ENCODE results near the gene RBP3.

Gene RBP3

GRCh38 chr10:47362199-47362598, 14.0 kb downstream of the RBP3 start:
- Histone ChIP-seq H3K27ac (ENCODE audit: low read depth, low read length) (no peak overlapping the region), H4K20me1 (ENCODE audit: control insufficient read depth, insufficient read depth, low read depth, low read length) (no peaks in the 10 kb centered on the region), H3K27me3 (ENCODE audit: control insufficient read depth, low read length) (no peaks in the 10 kb centered on the region), H3K36me3 (ENCODE audit: control insufficient read depth, low read length) (no peaks in the 10 kb centered on the region), H3K4me2 (ENCODE audit: low read length) (no peak overlapping the region), H3K4me3 (ENCODE audit: low read length) (no peak overlapping the region), H3K4me1 (ENCODE audit: control insufficient read depth, low read length) (no peaks in the 10 kb centered on the region), H3K79me2 (ENCODE audit: control insufficient read depth, low read length) (no peaks in the 10 kb centered on the region), H3F3A (ENCODE audit: control insufficient read depth, insufficient read depth) (no peaks in the 10 kb centered on the region), H3K9me3 (ENCODE audit: control insufficient read depth, insufficient read depth, low read length) (no peaks in the 10 kb centered on the region), H3K9me2 (replicated peaks; ENCODE audit: control insufficient read depth, low read length) (no peaks in the 10 kb centered on the region)
- no peak for TF ChIP-seq EZH2phosphoT487 (IDR thresholded peaks at IDR 0.05; ENCODE audit: borderline replicate concordance, low read length)
- TF ChIP-seq, protein P1, sequence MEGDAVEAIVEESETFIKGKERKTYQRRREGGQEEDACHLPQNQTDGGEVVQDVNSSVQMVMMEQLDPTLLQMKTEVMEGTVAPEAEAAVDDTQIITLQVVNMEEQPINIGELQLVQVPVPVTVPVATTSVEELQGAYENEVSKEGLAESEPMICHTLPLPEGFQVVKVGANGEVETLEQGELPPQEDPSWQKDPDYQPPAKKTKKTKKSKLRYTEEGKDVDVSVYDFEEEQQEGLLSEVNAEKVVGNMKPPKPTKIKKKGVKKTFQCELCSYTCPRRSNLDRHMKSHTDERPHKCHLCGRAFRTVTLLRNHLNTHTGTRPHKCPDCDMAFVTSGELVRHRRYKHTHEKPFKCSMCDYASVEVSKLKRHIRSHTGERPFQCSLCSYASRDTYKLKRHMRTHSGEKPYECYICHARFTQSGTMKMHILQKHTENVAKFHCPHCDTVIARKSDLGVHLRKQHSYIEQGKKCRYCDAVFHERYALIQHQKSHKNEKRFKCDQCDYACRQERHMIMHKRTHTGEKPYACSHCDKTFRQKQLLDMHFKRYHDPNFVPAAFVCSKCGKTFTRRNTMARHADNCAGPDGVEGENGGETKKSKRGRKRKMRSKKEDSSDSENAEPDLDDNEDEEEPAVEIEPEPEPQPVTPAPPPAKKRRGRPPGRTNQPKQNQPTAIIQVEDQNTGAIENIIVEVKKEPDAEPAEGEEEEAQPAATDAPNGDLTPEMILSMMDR (IDR thresholded peaks at IDR 0.05; ENCODE audit: low read depth, low read length, poor library complexity, severe bottlenecking): no peak

GRCh38 chr10:47363781-47364180, 15.6 kb downstream of the RBP3 start:
- H3F3A ChIP-seq (ENCODE audit: control insufficient read depth, insufficient read depth): no peaks in the 10 kb centered on the region
- no peaks in the 10 kb centered on the region for H3K36me3 ChIP-seq (ENCODE audit: control insufficient read depth, low read length)
- no peaks in the 10 kb centered on the region for H3K27me3 ChIP-seq (ENCODE audit: control insufficient read depth, low read length)
- H4K20me1 ChIP-seq (ENCODE audit: control insufficient read depth, insufficient read depth, low read depth, low read length): no peaks in the 10 kb centered on the region
- no peak overlapping the region for H3K27ac ChIP-seq (ENCODE audit: low read depth, low read length)
- H3K4me1 ChIP-seq (ENCODE audit: control insufficient read depth, low read length): no peaks in the 10 kb centered on the region
- H3K79me2 ChIP-seq (ENCODE audit: control insufficient read depth, low read length): no peaks in the 10 kb centered on the region
- H3K4me2 ChIP-seq (ENCODE audit: low read length): no peak overlapping the region
- no peaks in the 10 kb centered on the region for H3K9me2 ChIP-seq (replicated peaks; ENCODE audit: control insufficient read depth, low read length)
- no peaks in the 10 kb centered on the region for H3K9me3 ChIP-seq (ENCODE audit: control insufficient read depth, insufficient read depth, low read length)
- H3K4me3 ChIP-seq (ENCODE audit: low read length): no peak overlapping the region
- no peak for TF ChIP-seq EZH2phosphoT487 (IDR thresholded peaks at IDR 0.05; ENCODE audit: borderline replicate concordance, low read length)
- TF ChIP-seq, protein P1 (IDR thresholded peaks at IDR 0.05; ENCODE audit: low read depth, low read length, poor library complexity, severe bottlenecking): no peak

DNA sequence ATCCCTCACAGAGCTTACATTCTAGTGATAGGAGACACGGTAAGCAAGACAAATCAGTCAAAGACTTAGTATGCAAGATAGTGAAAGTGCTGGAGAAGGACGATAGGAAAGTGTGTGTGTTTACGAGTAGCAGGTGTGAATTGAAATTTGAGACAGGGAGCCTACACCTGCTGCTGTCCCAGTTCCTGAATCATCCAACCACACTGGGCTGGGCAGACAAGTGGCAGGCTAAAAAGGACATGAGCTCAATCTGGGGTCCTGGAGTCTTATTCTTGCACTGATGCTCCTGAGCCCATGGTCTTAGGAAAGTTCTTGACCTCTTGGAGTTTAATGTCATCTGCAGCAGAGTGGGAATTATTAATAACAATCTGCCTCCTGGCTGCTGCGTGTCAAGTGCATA, 16.2 kb downstream of the RBP3 start:
- H4K20me1 ChIP-seq (ENCODE audit: control insufficient read depth, insufficient read depth, low read depth, low read length): no peaks in the 10 kb centered on the region
- no peaks in the 10 kb centered on the region for H3K36me3 ChIP-seq (ENCODE audit: control insufficient read depth, low read length)
- no peak overlapping the region for H3K27ac ChIP-seq (ENCODE audit: low read depth, low read length)
- TF ChIP-seq, protein P1 (IDR thresholded peaks at IDR 0.05; ENCODE audit: low read depth, low read length, poor library complexity, severe bottlenecking): no peak
- no peak for TF ChIP-seq EZH2phosphoT487 (IDR thresholded peaks at IDR 0.05; ENCODE audit: borderline replicate concordance, low read length)
- no peaks in the 10 kb centered on the region for H3K4me1 ChIP-seq (ENCODE audit: control insufficient read depth, low read length)
- no peaks in the 10 kb centered on the region for H3K79me2 ChIP-seq (ENCODE audit: control insufficient read depth, low read length)
- no peaks in the 10 kb centered on the region for H3F3A ChIP-seq (ENCODE audit: control insufficient read depth, insufficient read depth)
- no peak overlapping the region for H3K4me3 ChIP-seq (ENCODE audit: low read length)
- H3K27me3 ChIP-seq (ENCODE audit: control insufficient read depth, low read length): no peaks in the 10 kb centered on the region
- H3K4me2 ChIP-seq (ENCODE audit: low read length): no peak overlapping the region
- no peaks in the 10 kb centered on the region for H3K9me3 ChIP-seq (ENCODE audit: control insufficient read depth, insufficient read depth, low read length)
- no peaks in the 10 kb centered on the region for H3K9me2 ChIP-seq (replicated peaks; ENCODE audit: control insufficient read depth, low read length)

DNA sequence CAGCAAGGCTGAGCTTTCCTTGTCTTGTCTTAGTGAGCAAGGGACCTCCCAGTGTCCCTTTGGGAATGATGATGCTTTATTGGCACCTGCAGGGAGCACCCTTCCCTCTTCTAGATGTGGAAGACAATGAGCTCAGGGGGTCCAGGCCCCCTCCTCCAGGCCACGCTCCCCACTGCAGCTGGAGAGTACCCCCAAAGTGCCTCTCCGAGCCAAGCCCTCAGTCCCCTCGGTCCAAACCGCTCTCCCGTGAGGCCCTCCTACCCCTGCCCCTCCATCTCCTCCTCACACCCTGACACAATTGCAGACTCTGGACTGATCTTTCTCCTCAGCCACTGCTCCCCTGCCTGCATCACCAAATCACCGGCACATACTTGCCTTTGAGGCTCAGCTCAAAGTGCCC, 16.7 kb downstream of the RBP3 start:
- Histone ChIP-seq H3F3A (ENCODE audit: control insufficient read depth, insufficient read depth) (no peaks in the 10 kb centered on the region), H3K4me2 (ENCODE audit: low read length) (no peak overlapping the region)

More for the DNA sequence above, 16.7 kb downstream of the RBP3 start:
- Histone ChIP-seq H3K27ac (ENCODE audit: low read depth, low read length) (no peak overlapping the region), H3K79me2 (ENCODE audit: control insufficient read depth, low read length) (no peaks in the 10 kb centered on the region), H3K4me3 (ENCODE audit: low read length) (no peak overlapping the region), H3K36me3 (ENCODE audit: control insufficient read depth, low read length) (no peaks in the 10 kb centered on the region), H3K9me3 (ENCODE audit: control insufficient read depth, insufficient read depth, low read length) (no peaks in the 10 kb centered on the region), H4K20me1 (ENCODE audit: control insufficient read depth, insufficient read depth, low read depth, low read length) (no peaks in the 10 kb centered on the region), H3K27me3 (ENCODE audit: control insufficient read depth, low read length) (no peaks in the 10 kb centered on the region), H3K9me2 (replicated peaks; ENCODE audit: control insufficient read depth, low read length) (no peaks in the 10 kb centered on the region), H3K4me1 (ENCODE audit: control insufficient read depth, low read length) (no peaks in the 10 kb centered on the region)
- no peak for TF ChIP-seq EZH2phosphoT487 (IDR thresholded peaks at IDR 0.05; ENCODE audit: borderline replicate concordance, low read length)
- TF ChIP-seq, protein P1 (IDR thresholded peaks at IDR 0.05; ENCODE audit: low read depth, low read length, poor library complexity, severe bottlenecking): no peak

All from DOHH2 (cell line).